Stimulated activated CD4-positive, alpha-beta T cell treated with anti-CD3 and anti-CD28 coated beads, Interleukin-15, amount 100 ng/mL, for 24 hours (primary cell): ENCODE data around the gene AGAP1.

Source experiments
- DNase-seq: peaks from one replicate; pipeline ENCODE4 v3.0.0-alpha.2; 2020

Gene AGAP1

DNA sequence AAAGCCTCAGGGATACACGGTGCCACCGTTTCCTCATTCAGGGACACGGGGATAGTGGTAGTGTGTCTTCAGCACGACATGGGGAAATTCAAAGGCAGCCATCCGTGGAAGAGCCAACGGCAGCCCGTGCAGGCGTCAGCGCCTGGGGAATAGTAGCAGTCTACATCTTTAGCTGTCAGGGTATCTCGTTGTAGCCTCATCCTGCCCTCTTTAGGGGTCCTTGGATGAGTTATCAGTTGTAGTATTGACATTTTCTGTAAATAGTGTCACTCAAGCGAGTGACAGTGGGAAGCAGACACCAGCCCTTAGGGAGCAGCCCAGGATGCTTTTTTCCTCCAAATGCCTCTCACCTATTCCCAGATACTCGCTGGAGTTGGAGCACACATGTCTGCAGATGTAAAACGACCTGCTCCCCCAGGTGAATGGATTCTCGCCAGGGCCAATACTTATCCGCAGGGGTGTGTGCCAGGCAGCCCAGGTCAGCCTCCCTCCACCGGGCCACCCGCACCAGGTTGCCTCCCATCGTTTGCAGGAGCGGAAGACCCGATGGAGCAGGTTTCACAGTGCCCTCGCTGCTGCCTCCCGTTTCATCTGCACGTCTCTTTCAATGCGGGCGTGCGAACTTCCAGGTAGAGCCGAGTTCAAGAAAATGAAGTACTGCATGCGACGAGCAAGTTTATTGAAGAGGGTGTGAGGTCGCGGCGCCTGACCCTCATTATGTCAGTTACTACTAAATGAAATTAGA lies 41.0 kb downstream of the AGAP1 start:
- no peak for DNase-seq

GRCh38 chr2:235535423-235536130 lies 41.7 kb downstream of the AGAP1 start:
- DNase-seq: no peak

GRCh38 chr2:235536711-235537110 lies 42.9 kb downstream of the AGAP1 start:
- DNase-seq: no peak

DNA sequence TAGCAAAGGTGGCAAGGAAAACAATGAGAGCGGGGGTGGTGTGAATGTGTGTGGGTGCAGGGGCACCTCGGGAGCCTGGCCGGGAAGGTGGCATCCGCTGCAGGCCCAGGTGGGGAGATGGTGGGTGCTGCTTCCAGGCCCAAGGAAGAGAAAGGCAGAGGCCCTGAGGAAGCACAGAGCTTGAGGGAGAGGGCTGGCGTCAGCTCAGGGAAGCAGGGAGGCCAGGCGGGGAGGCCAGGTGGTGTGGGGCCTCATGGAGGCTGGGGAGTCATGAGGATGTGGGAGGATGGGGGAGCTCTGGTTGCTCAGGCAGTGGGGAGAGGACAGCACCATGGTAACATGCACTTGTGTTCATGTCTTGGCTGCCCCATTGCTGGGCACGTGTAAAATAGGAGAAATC lies 43.3 kb downstream of the AGAP1 start:
- DNase-seq: no peak

GRCh38 chr2:235537587-235537986 lies 43.7 kb downstream of the AGAP1 start:
- DNase-seq: no peak

GRCh38 chr2:235538144-235538639 lies 44.3 kb downstream of the AGAP1 start:
- DNase-seq: no peak

DNA sequence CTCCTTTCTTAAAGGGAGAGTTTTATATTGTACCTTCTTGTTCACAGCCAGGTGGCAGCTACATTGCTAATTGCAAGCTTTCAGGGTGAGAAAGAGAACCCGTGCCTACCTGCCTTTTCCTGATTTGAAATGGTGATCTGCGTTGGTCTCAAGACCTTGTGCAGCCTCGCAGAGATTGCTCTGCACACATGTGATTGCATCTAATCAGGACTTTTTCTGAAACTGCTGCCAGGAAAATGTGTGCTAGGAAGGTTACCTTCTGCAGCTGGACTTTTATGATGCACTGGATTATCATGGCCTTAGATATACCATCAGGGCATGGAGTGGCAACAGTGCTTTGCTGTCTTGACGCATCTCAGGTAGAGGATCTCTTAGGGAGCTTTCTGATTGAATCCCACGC lies 45.1 kb downstream of the AGAP1 start:
- DNase-seq: no peak

- no peak for DNase-seq
These were observed 45.9 kb downstream of the AGAP1 start for GRCh38 chr2:235539773-235540172.

- DNase-seq: no peak
These were observed 47.2 kb downstream of the AGAP1 start for GRCh38 chr2:235541016-235541415.

GRCh38 chr2:235541838-235542549 lies 48.2 kb downstream of the AGAP1 start:
- DNase-seq: no peak

GRCh38 chr2:235542733-235543127 lies 48.9 kb downstream of the AGAP1 start:
- no peak for DNase-seq

DNA sequence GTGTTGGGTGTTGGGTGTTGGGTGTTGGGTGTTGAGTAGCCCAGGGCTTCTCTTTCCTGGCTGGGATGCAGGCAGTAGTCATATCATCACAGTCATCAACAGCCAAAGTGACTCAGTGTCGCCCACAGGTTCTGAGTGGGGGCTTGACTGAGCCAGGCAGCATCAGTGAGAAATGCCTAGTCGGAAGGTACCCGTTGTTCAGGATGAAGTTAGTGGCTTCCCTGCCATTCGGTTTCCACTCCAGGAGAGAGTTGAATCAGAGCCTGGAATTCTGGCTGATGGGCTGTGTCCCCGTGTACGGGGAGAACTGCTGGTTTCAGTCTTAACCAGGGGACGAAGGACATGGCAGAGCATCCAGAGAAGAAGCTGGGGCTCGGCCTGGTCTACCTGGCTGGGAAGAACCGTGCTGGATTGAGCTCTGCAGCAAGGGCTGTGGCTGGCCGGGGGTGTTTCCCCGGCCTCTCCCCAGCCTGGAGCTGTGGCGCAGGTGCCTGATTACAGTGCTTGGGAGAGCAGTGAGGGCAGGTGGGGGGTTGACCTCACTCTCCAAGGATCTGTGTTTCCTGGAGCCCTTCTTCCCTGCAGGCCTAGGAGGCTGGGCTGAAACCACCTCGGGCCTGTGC lies 49.4 kb downstream of the AGAP1 start:
- DNase-seq: peak; percentile 11

GRCh38 chr2:235543851-235544688 lies 50.2 kb downstream of the AGAP1 start:
- no peak for DNase-seq

DNA sequence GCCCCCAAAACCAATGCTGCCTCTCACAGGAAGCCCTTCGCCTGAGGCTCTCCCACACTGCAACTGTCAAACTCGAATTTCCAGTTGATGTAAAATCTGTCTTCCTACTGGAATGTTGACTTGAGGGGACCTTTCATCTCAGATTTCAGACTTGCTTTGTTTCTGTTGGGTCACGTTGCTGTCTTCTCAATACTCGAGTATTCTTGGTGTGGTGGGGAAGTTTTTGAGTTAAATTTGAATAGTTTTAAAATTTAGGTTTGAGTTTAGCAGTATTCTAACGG lies 50.8 kb downstream of the AGAP1 start:
- DNase-seq: no peak

DNA sequence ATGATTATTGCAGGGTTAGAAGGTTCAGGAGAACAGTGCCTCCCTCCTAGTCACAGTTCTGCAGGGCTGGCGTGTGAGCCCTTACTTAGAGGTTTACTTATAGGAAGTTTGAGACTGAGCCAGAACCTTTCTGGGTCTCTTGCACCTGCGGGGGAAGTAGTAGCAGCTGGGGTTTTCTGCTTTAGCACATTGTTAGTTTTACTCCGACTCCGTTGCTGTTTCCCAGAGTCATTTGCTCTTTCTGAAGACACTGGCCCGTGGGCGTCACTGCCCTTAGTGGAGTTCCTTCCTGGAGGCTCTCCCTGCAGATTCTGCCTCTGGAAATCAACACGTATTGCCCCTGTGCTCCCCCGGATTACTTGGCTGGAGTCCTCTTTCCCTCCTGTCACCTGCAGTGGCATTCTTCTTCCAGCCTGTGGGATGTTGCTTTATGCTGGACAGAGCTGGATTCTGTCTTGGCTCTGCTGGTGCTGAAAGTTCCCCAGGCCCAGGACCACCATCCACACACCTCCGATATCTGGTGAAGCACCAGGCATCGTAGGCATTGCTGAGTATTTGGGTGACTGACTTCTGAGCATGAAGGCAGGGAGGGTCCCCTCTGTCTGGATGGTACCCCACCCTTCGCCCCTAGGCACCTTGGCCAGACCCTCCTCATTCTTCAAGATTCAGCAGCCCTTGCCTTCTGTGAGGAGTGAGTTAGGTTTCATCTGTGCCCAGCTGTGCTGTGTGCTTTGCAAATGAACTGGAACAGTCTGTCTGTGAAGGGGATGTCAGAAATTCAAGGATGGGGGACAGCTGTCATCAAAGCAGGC lies 51.7 kb downstream of the AGAP1 start:
- DNase-seq: no peak

- DNase-seq: no peak
These were observed 52.2 kb downstream of the AGAP1 start for GRCh38 chr2:235546151-235546435.

DNA sequence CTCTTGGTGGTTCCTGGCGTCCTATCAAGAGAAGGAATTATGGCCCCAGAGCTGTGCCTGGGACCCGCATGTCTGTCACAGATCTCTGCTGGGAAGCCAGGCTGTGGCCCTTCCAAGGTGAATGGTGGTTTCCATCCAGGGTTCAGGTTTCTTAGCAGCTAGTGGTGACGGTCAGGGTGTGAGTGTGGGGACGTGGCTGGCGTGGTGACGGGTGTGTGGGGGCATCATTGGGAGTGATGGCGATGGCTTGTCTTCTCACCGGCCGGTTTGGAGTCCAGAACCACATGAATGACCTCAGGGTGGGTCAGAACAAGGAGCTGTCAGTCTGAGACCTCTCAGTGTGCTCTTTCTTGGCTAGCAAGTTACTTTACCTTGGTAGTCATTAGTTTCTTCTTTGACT lies 52.6 kb downstream of the AGAP1 start:
- no peak for DNase-seq

- no peak for DNase-seq
These were observed 56.0 kb downstream of the AGAP1 start for GRCh38 chr2:235549735-235550377.

GRCh38 chr2:235550378-235550760 lies 56.5 kb downstream of the AGAP1 start:
- no peak for DNase-seq

- no peak for DNase-seq
These were observed 57.1 kb downstream of the AGAP1 start for GRCh38 chr2:235550946-235551345.

GRCh38 chr2:235551965-235552364 lies 58.1 kb downstream of the AGAP1 start:
- no peak for DNase-seq
